ENCODE data around the gene ARID4B. TPM values are rescaled to one million over a fixed set of nuclear protein-coding genes. Genes with fewer than 3 reads are reported as not detected.

The ARID4B gene
- total and polyA plus RNA-seq, 11 donors: 12.4 to 20.4 (median 15.3) TPM

DNA sequence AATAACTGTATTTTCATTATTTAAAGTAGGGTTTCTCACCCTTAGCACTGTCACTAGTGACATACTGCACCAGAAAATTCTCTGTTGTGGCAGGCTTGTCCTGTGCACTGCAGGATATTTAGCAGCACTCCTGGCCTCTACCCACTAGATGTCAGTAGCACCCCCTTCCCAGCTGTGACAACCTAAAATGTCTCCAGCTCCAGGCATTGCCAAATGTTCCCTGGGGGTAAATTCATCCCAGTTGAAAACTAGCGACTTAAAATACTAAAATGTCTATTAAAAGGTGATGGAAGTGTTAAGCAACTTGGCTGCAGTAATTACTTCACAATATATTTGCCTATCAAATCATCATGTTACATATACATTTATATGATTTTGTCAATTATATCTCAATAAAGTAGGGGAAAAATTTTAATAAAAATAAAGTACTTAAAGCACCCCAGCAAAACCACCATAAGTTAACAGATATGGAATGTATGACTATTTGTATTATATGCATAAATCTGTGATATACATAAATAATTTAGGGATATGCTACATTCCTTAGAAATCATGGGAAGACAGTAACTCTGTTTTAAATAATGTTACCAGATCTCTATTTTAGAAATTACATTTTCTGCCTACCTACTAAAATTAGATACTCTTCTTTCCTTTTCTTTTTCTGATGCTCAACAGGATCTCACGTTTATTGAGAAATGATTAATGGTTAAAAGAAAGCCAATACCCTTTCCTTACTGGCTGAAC is 74.6 kb downstream of the ARID4B start:
- Histone ChIP-seq H3K27me3 (no peaks in the 10 kb centered on the region), H3K4me1 (peaks cover 0 to 13% (median 2%) of the 10 kb centered on the region in 12 donors), H3K4me3 (no peak overlapping the region), H3K27ac (no peak overlapping the region), H3K36me3 (peaks cover 0 to 49% (median 10%) of the 10 kb centered on the region in 9 donors), H3K9me3 (no peaks in the 10 kb centered on the region)
- ATAC-seq (peak; percentile 78 to 95 (median 93)), DNase-seq (peak in 4 of 5 donors; percentile 45 to 61 (median 50))
- TF ChIP-seq, protein P1, sequence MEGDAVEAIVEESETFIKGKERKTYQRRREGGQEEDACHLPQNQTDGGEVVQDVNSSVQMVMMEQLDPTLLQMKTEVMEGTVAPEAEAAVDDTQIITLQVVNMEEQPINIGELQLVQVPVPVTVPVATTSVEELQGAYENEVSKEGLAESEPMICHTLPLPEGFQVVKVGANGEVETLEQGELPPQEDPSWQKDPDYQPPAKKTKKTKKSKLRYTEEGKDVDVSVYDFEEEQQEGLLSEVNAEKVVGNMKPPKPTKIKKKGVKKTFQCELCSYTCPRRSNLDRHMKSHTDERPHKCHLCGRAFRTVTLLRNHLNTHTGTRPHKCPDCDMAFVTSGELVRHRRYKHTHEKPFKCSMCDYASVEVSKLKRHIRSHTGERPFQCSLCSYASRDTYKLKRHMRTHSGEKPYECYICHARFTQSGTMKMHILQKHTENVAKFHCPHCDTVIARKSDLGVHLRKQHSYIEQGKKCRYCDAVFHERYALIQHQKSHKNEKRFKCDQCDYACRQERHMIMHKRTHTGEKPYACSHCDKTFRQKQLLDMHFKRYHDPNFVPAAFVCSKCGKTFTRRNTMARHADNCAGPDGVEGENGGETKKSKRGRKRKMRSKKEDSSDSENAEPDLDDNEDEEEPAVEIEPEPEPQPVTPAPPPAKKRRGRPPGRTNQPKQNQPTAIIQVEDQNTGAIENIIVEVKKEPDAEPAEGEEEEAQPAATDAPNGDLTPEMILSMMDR (IDR thresholded peaks at IDR 0.05): peak; percentile 70 to 93 (median 88)
- TF ChIP-seq POLR2A (IDR thresholded peaks at IDR 0.05): no peak
- WGBS, 4 donors: 31 to 42% (median 36%) methylated on average over 2 of the region's 2 CpGs
- intact Hi-C loops (cut with DNase I): loop anchor here (1.0 to 10.0 kb wide), 7 partner anchors 71 to 721 kb away; partner anchors contain the start of genes ARID4B (in 9 of the 10) and GGPS1 (in 9 of the 10)

DNA sequence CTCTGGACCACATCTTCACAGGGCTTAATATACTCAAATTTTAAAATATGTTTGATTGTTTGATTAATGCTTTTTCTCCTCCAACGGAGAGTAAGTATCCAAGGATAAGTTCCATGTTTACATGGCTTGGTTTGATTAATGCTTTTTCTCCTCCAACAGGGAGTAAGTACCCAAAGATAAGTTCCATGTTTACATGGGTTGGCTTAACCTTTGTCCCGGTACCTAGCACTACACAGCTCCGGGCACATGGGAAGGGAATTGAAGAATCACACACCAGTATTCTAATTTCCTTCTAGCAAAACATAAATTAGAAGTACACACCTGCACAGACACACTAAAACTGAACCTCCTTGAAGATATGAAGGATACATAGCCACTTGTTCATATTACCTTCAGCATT is 77.5 kb downstream of the ARID4B start:
- no peak overlapping the region for H3K4me3 ChIP-seq
- no peak overlapping the region for H3K27ac ChIP-seq
- ATAC-seq: no peak
- intact Hi-C loops (cut with DNase I): loop anchor here in 7 of 10 donors (2.0 to 10.0 kb wide), 4 partner anchors 74 to 724 kb away; partner anchors contain the start of genes ARID4B (in 7 of the 7) and GGPS1 (in 7 of the 7)
- H3K4me1 ChIP-seq: peaks cover 0 to 23% (median 3%) of the 10 kb centered on the region in 12 donors
- H3K9me3 ChIP-seq: no peaks in the 10 kb centered on the region
- WGBS, 4 donors: 90 to 93% (median 92%) methylated on average over 3 of the region's 3 CpGs
- H3K27me3 ChIP-seq: no peaks in the 10 kb centered on the region
- DNase-seq: no peak
- TF ChIP-seq, protein P1 (IDR thresholded peaks at IDR 0.05): no peak
- TF ChIP-seq POLR2A (IDR thresholded peaks at IDR 0.05): no peak
- peaks cover 0 to 53% (median 28%) of the 10 kb centered on the region in 9 donors for H3K36me3 ChIP-seq

DNA sequence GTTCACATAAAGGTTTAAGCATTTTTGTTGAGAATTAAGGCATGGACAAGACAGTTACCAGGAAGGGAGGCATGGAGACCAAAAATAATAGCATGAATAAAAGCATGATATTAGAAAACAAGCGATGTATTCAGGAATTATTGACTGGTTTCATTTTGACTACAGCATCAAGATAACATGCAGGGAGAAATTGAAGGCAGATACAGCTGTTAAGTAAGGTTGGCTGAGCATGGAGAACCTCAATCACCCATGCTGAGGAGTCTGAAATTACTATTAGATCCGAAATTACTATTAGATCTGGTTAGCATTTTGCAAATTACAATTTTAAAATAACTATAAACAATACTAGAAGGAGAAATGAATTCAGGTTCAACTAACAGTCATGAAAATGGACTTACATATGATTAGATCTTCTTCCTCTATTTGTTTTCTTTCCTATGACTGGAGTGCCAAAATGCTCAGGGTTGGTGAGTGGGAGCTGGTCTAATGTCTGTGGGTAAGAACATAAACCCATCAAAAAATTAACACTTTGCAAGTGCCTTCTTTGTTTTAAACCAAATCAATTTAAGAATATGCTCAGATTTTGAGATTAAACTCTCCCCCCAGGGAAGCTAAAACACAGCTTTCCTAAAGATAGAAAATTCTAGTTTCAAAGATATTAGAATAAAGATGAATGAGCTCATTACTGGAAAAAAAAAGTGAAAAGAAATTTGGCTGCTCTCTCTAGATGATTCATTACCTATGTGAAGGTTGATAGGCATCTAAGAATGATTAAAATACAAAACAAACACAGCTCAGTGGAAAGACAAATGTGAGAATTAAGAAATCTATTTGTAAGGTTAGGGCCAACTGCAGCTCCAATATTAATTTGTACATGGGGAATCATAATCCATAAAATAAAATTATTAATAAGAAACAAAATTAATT is 81.7 kb downstream of the ARID4B start:
- no peaks in the 10 kb centered on the region for H3K9me3 ChIP-seq
- DNase-seq (no peak), ATAC-seq (no peak)
- WGBS, 4 donors: 70 to 83% (median 79%) methylated on average over 2 of the region's 2 CpGs
- H3K27ac ChIP-seq: no peak overlapping the region
- no peak for TF ChIP-seq POLR2A (IDR thresholded peaks at IDR 0.05)
- TF ChIP-seq, protein P1 (IDR thresholded peaks at IDR 0.05): no peak
- peaks cover 0 to 51% (median 26%) of the 10 kb centered on the region in 9 donors for H3K36me3 ChIP-seq
- intact Hi-C loops (cut with DNase I): no loop called here
- H3K4me3 ChIP-seq: no peak overlapping the region
- H3K27me3 ChIP-seq: no peaks in the 10 kb centered on the region
- peaks cover 0 to 24% (median 0%) of the 10 kb centered on the region in 12 donors for H3K4me1 ChIP-seq

All from heart left ventricle (tissue), 16 donors.